Epithelial cell of esophagus (primary cell): ENCODE measurements around the gene CCDC91.
"Not testable (repeated sequence)": the region's sequence is repeated elsewhere in the genome, so short reads cannot be mapped to it uniquely, and the experiment has no call there.

Source experiments
- DNase-seq: peaks from one replicate; pipeline ENCODE4 v3.0.0; 2010; ENCODE audit warnings: low read depth
- H3K4me3 ChIP-seq: 2 replicates; pipeline ENCODE4 v1.5.1; 2011; ENCODE audit warnings: mild to moderate bottlenecking, low read length, control low read depth
- CTCF ChIP-seq: IDR thresholded peaks from 2 replicates; pipeline ENCODE4 v1.5.1; 2011; ENCODE audit warnings: low read depth, mild to moderate bottlenecking, low read length, control low read depth, inconsistent platforms; ENCODE audit not compliant: insufficient read depth; ENCODE audit errors: missing control alignments

The CCDC91 gene

GRCh38 chr12:28192125-28192524 is 1.9 kb downstream of the CCDC91 start:
- no peak for TF ChIP-seq CTCF
- DNase-seq: no peak
- H3K4me3 ChIP-seq: no peak overlapping the region

- not testable (repeated sequence) for DNase-seq, H3K4me3 ChIP-seq
These were observed 4.4 kb downstream of the CCDC91 start for GRCh38 chr12:28194621-28195020.

- not testable (repeated sequence) for H3K4me3 ChIP-seq, DNase-seq
These were observed 10.9 kb downstream of the CCDC91 start for GRCh38 chr12:28201136-28201535.

- DNase-seq: no peak
- H3K4me3 ChIP-seq: no peak overlapping the region
- no peak for TF ChIP-seq CTCF
These were observed 12.3 kb downstream of the CCDC91 start for GRCh38 chr12:28202374-28203130.

GRCh38 chr12:28209782-28210181 is 19.5 kb downstream of the CCDC91 start:
- DNase-seq: no peak
- no peak overlapping the region for H3K4me3 ChIP-seq
- TF ChIP-seq CTCF: no peak

GRCh38 chr12:28212182-28212581 is 21.9 kb downstream of the CCDC91 start:
- TF ChIP-seq CTCF: no peak
- H3K4me3 ChIP-seq: no peak overlapping the region
- no peak for DNase-seq

- DNase-seq: no peak
- no peak for TF ChIP-seq CTCF
- no peak overlapping the region for H3K4me3 ChIP-seq
These were observed 24.8 kb downstream of the CCDC91 start for GRCh38 chr12:28215021-28215420.

- TF ChIP-seq CTCF: no peak
- no peak overlapping the region for H3K4me3 ChIP-seq
- DNase-seq: no peak
These were observed 25.8 kb downstream of the CCDC91 start for GRCh38 chr12:28216016-28216415.
